Measurements from ENCODE around the gene GLIPR2.

Gene GLIPR2

GRCh38 chr9:36144309-36145232, 8.0 kb downstream of the GLIPR2 start:
- Histone ChIP-seq H3K9ac (ENCODE audit: insufficient read length) (no peak overlapping the region), H3K9me3 (ENCODE audit: low read depth, low read length) (no peaks in the 10 kb centered on the region), H3K36me3 (ENCODE audit: insufficient read depth, low read length) (no peaks in the 10 kb centered on the region), H3K4me3 (no peak overlapping the region), H3K27ac (no peak overlapping the region)
- no peak for DNase-seq (ENCODE audit: low read depth, low spot score)
- no peak for TF ChIP-seq FOXP2 (optimal IDR thresholded peaks at IDR 0.05; ENCODE audit: control extremely low read depth, extremely low read length, insufficient read depth)

GRCh38 chr9:36145970-36146369, 9.4 kb downstream of the GLIPR2 start:
- no peaks in the 10 kb centered on the region for H3K9me3 ChIP-seq (ENCODE audit: low read depth, low read length)

GRCh38 chr9:36146651-36147050, 10.1 kb downstream of the GLIPR2 start:
- no peak for TF ChIP-seq FOXP2 (optimal IDR thresholded peaks at IDR 0.05; ENCODE audit: control extremely low read depth, extremely low read length, insufficient read depth)
- no peak for TF ChIP-seq EZH2 (IDR thresholded peaks at IDR 0.05)
- no peak for TF ChIP-seq POLR2AphosphoS5 (IDR thresholded peaks at IDR 0.05; ENCODE audit: borderline replicate concordance, low read depth, low read length)
- no peaks in the 10 kb centered on the region for H3K9me3 ChIP-seq (ENCODE audit: low read depth, low read length)
- no peak for DNase-seq (ENCODE audit: low read depth, low spot score)
- H3K9ac ChIP-seq (ENCODE audit: insufficient read length) = no peak overlapping the region
- H3K4me3 ChIP-seq = no peak overlapping the region
- H3K27ac ChIP-seq = no peak overlapping the region
- H3K36me3 ChIP-seq (ENCODE audit: insufficient read depth, low read length) = no peaks in the 10 kb centered on the region

More at GRCh38 chr9:36145970-36146369, 9.4 kb downstream of the GLIPR2 start:
- Histone ChIP-seq H3K27ac (no peak overlapping the region), H3K9ac (ENCODE audit: insufficient read length) (no peak overlapping the region), H3K36me3 (ENCODE audit: insufficient read depth, low read length) (no peaks in the 10 kb centered on the region), H3K4me3 (no peak overlapping the region)
- TF ChIP-seq EZH2 (IDR thresholded peaks at IDR 0.05) = no peak
- no peak for TF ChIP-seq FOXP2 (optimal IDR thresholded peaks at IDR 0.05; ENCODE audit: control extremely low read depth, extremely low read length, insufficient read depth)
- TF ChIP-seq POLR2AphosphoS5 (IDR thresholded peaks at IDR 0.05; ENCODE audit: borderline replicate concordance, low read depth, low read length) = no peak
- DNase-seq (ENCODE audit: low read depth, low spot score) = no peak

- H3K27ac ChIP-seq = no peak overlapping the region
- no peak overlapping the region for H3K9ac ChIP-seq (ENCODE audit: insufficient read length)
These were observed 11.1 kb downstream of the GLIPR2 start for GRCh38 chr9:36147441-36148175.

GRCh38 chr9:36148311-36149051, 11.9 kb downstream of the GLIPR2 start:
- Histone ChIP-seq H3K9me3 (ENCODE audit: low read depth, low read length) (no peaks in the 10 kb centered on the region), H3K36me3 (ENCODE audit: insufficient read depth, low read length) (no peaks in the 10 kb centered on the region), H3K9ac (ENCODE audit: insufficient read length) (no peak overlapping the region), H3K4me3 (no peak overlapping the region), H3K27ac (no peak overlapping the region)
- TF ChIP-seq POLR2AphosphoS5 (IDR thresholded peaks at IDR 0.05; ENCODE audit: borderline replicate concordance, low read depth, low read length) (no peak), EZH2 (IDR thresholded peaks at IDR 0.05) (no peak), FOXP2 (optimal IDR thresholded peaks at IDR 0.05; ENCODE audit: control extremely low read depth, extremely low read length, insufficient read depth) (no peak)
- no peak for DNase-seq (ENCODE audit: low read depth, low spot score)

More at GRCh38 chr9:36147441-36148175, 11.1 kb downstream of the GLIPR2 start:
- DNase-seq (ENCODE audit: low read depth, low spot score) = no peak
- Histone ChIP-seq H3K9me3 (ENCODE audit: low read depth, low read length) (no peaks in the 10 kb centered on the region), H3K4me3 (no peak overlapping the region), H3K36me3 (ENCODE audit: insufficient read depth, low read length) (no peaks in the 10 kb centered on the region)
- no peak for TF ChIP-seq POLR2AphosphoS5 (IDR thresholded peaks at IDR 0.05; ENCODE audit: borderline replicate concordance, low read depth, low read length)
- no peak for TF ChIP-seq FOXP2 (optimal IDR thresholded peaks at IDR 0.05; ENCODE audit: control extremely low read depth, extremely low read length, insufficient read depth)
- TF ChIP-seq EZH2 (IDR thresholded peaks at IDR 0.05) = no peak

GRCh38 chr9:36149197-36149596, 12.7 kb downstream of the GLIPR2 start:
- no peak overlapping the region for H3K9ac ChIP-seq (ENCODE audit: insufficient read length)
- no peak overlapping the region for H3K27ac ChIP-seq
- H3K9me3 ChIP-seq (ENCODE audit: low read depth, low read length) = no peaks in the 10 kb centered on the region
- no peaks in the 10 kb centered on the region for H3K36me3 ChIP-seq (ENCODE audit: insufficient read depth, low read length)
- DNase-seq (ENCODE audit: low read depth, low spot score) = no peak
- no peak overlapping the region for H3K4me3 ChIP-seq
- TF ChIP-seq FOXP2 (optimal IDR thresholded peaks at IDR 0.05; ENCODE audit: control extremely low read depth, extremely low read length, insufficient read depth) (no peak), EZH2 (IDR thresholded peaks at IDR 0.05) (no peak), POLR2AphosphoS5 (IDR thresholded peaks at IDR 0.05; ENCODE audit: borderline replicate concordance, low read depth, low read length) (no peak)

- DNase-seq (ENCODE audit: low read depth, low spot score) = no peak
- no peak overlapping the region for H3K9ac ChIP-seq (ENCODE audit: insufficient read length)
- H3K36me3 ChIP-seq (ENCODE audit: insufficient read depth, low read length) = no peaks in the 10 kb centered on the region
- no peak for TF ChIP-seq POLR2AphosphoS5 (IDR thresholded peaks at IDR 0.05; ENCODE audit: borderline replicate concordance, low read depth, low read length)
- no peak for TF ChIP-seq FOXP2 (optimal IDR thresholded peaks at IDR 0.05; ENCODE audit: control extremely low read depth, extremely low read length, insufficient read depth)
- TF ChIP-seq EZH2 (IDR thresholded peaks at IDR 0.05) = no peak
- no peaks in the 10 kb centered on the region for H3K9me3 ChIP-seq (ENCODE audit: low read depth, low read length)
- no peak overlapping the region for H3K27ac ChIP-seq
- no peak overlapping the region for H3K4me3 ChIP-seq
These were observed 14.2 kb downstream of the GLIPR2 start for GRCh38 chr9:36150574-36151315.
